Activated naive CD4-positive, alpha-beta T cell treated with Interleukin-2 at 50 U/mL for 16 hours (primary cell): ENCODE data around the gene CCDC134.

Experiments
- DNase-seq: peaks from one replicate; pipeline ENCODE4 v3.0.0-alpha.2; 2020

CCDC134 gene

GRCh38 chr22:41800348-41801146 is at the start of gene CCDC134:
Gene CCDC134, plus strand, starts transcription at chr22:41800679. Its CDS starts 8,212 bp downstream, at chr22:41808891.
- peak; percentile 93 for DNase-seq

- no peak for DNase-seq
These were observed 48.2 kb upstream of the CCDC134 start for GRCh38 chr22:41752011-41752970.

GRCh38 chr22:41753984-41754383 is 46.5 kb upstream of the CCDC134 start:
- DNase-seq, result no peak

- DNase-seq, result no peak
These were observed 43.0 kb upstream of the CCDC134 start for GRCh38 chr22:41757502-41757901.

- no peak for DNase-seq
These were observed 42.2 kb upstream of the CCDC134 start for GRCh38 chr22:41758231-41758630.

- peak; percentile 24 for DNase-seq
These were observed 37.3 kb upstream of the CCDC134 start for GRCh38 chr22:41762980-41763779.

GRCh38 chr22:41766476-41766875 is 34.0 kb upstream of the CCDC134 start:
- DNase-seq, result no peak

- DNase-seq, result no peak
These were observed 32.0 kb upstream of the CCDC134 start for GRCh38 chr22:41768430-41768829.

- no peak for DNase-seq
These were observed 29.6 kb upstream of the CCDC134 start for GRCh38 chr22:41770715-41771468.

GRCh38 chr22:41772198-41772597 is 28.3 kb upstream of the CCDC134 start:
- DNase-seq, result no peak

GRCh38 chr22:41772645-41773044 is 27.8 kb upstream of the CCDC134 start:
- no peak for DNase-seq

- no peak for DNase-seq
These were observed 25.1 kb upstream of the CCDC134 start for GRCh38 chr22:41775338-41775737.

GRCh38 chr22:41775976-41776375 is 24.5 kb upstream of the CCDC134 start:
- DNase-seq, result no peak

- DNase-seq, result no peak
These were observed 24.1 kb upstream of the CCDC134 start for GRCh38 chr22:41776381-41776780.

- no peak for DNase-seq
These were observed 22.6 kb upstream of the CCDC134 start for GRCh38 chr22:41777749-41778425.

- DNase-seq, result peak; percentile 24
These were observed 20.5 kb upstream of the CCDC134 start for GRCh38 chr22:41779929-41780505.

GRCh38 chr22:41780746-41781505 is 19.6 kb upstream of the CCDC134 start:
- peak; percentile 87 for DNase-seq

- peak; percentile 8 for DNase-seq
These were observed 19.0 kb upstream of the CCDC134 start for GRCh38 chr22:41781507-41781906.

- DNase-seq, result peak; percentile 37
These were observed 18.2 kb upstream of the CCDC134 start for GRCh38 chr22:41782316-41782715.

- DNase-seq, result no peak
These were observed 17.7 kb upstream of the CCDC134 start for GRCh38 chr22:41782751-41783150.
